SK-N-MC (cell line): Measurements from ENCODE around the gene PCYOX1L.

ENCODE experiments used
- EZH2 ChIP-seq: fragments of 200-600 bp; sonication (generic); IDR thresholded peaks from one replicate; pipeline ENCODE4 v1.6.1; 2017; ENCODE audit warnings: antibody characterized with exemption
- FOXP2 ChIP-seq: optimal IDR thresholded peaks from 2 replicates; pipeline ENCODE3; 2011; ENCODE audit warnings: mild to moderate bottlenecking, moderate library complexity; ENCODE audit not compliant: insufficient read depth; ENCODE audit errors: extremely low read length, control extremely low read depth
- POLR2AphosphoS5 ChIP-seq: IDR thresholded peaks from 2 replicates; pipeline ENCODE4 v1.6.1; 2012; ENCODE audit warnings: mild to moderate bottlenecking, low read depth, low read length, borderline replicate concordance

DNA sequence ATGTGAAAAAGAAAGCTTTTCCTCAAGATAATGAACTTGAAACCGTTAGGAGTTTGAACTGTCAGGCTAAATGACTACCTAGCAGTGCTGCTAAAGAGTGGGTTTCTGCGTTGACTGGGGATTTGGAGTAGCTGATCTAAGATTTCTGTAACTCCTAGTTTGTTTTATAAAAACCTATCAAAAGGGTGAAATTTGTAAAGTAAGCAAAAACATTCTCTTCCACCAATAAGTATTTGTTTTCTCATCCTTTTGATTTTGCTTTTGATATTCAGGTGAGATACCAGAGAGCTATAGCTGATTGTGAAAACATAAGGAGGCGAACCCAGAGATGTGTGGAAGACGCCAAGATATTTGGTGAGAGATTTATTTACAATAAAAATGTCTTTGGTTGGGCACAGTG is 8.5 kb upstream of the PCYOX1L start:
- TF ChIP-seq EZH2 (no peak), POLR2AphosphoS5 (no peak), FOXP2 (no peak)
